Vagina (tissue), 2 donors: ENCODE measurements around the gene GTF3C1. TPM values are rescaled to one million over a fixed set of nuclear protein-coding genes. Genes with fewer than 3 reads are reported as not detected.

Experiments used
- DNase-seq, 2 donors: peaks; one replicate each; pipeline ENCODE4 v3.0.0-alpha.2; 2017; ENCODE audit errors: extremely low spot score in 2 of 2
- H3K27ac ChIP-seq: fragments of 200-600 bp; sonication (generic); one replicate; pipeline ENCODE4 v1.5.1; 2019
- H3K27me3 ChIP-seq: fragments of 200-600 bp; sonication (generic); one replicate; pipeline ENCODE4 v1.5.1; 2019
- H3K36me3 ChIP-seq, 2 donors: fragments of 200-600 bp; sonication (generic); one replicate each; pipeline ENCODE4 v1.5.1; 2017 to 2019
- H3K4me1 ChIP-seq: fragments of 200-600 bp; sonication (generic); one replicate; pipeline ENCODE4 v1.5.1; 2019
- H3K4me3 ChIP-seq, 2 donors: fragments of 200-600 bp; sonication (generic); 1 replicate in 1 of 2; 2 replicates in 1 of 2; pipeline ENCODE4 v1.5.1; 2016 to 2019
- H3K9me3 ChIP-seq: fragments of 200-600 bp; sonication (generic); one replicate; pipeline ENCODE4 v1.5.1; 2019
- POLR2A ChIP-seq, 2 donors: fragments of 450-650 bp; IDR thresholded peaks; one replicate each; pipeline ENCODE4 v1.6.1; 2017; ENCODE audit warnings: antibody characterized with exemption in 2 of 2, mild to moderate bottlenecking in 2 of 2, moderate library complexity in 2 of 2
- POLR2AphosphoS5 ChIP-seq, 2 donors: sonication (generic); formaldehyde crosslinking; IDR thresholded peaks; one replicate each; pipeline ENCODE4 v1.9.0; 2017; ENCODE audit warnings: antibody characterized with exemption in 2 of 2, mild to moderate bottlenecking in 2 of 2, low read depth in 1 of 2; ENCODE audit not compliant: insufficient read depth in 1 of 2
- intact Hi-C: fragments of 100-400 bp; cut with DNase I; formaldehyde crosslinking; loops from one replicate; pipeline ENCODE4 v1.15.1; 2023
- total RNA-seq: library from RNA; depleted of rRNA; stranded (reverse); fragments of >200 nt; gene quantifications from one replicate; pipeline ENCODE4 v1.2.3, GENCODE V29; 2016
- TF ChIP-seq, protein P1 (sequence below), 3 experiments: fragments of 450-650 bp in 2 of 3; fragments of 200-600 bp in 1 of 3; sonication (generic) in 1 of 3; IDR thresholded peaks; one replicate each; pipeline ENCODE4 v1.5.1; 2017 to 2019; ENCODE audit warnings: antibody characterized with exemption in 3 of 3, mild to moderate bottlenecking in 2 of 3, moderate library complexity in 2 of 3

GTF3C1 gene
- total RNA-seq, 1 donor from 2014 or later, result 133 TPM

DNA sequence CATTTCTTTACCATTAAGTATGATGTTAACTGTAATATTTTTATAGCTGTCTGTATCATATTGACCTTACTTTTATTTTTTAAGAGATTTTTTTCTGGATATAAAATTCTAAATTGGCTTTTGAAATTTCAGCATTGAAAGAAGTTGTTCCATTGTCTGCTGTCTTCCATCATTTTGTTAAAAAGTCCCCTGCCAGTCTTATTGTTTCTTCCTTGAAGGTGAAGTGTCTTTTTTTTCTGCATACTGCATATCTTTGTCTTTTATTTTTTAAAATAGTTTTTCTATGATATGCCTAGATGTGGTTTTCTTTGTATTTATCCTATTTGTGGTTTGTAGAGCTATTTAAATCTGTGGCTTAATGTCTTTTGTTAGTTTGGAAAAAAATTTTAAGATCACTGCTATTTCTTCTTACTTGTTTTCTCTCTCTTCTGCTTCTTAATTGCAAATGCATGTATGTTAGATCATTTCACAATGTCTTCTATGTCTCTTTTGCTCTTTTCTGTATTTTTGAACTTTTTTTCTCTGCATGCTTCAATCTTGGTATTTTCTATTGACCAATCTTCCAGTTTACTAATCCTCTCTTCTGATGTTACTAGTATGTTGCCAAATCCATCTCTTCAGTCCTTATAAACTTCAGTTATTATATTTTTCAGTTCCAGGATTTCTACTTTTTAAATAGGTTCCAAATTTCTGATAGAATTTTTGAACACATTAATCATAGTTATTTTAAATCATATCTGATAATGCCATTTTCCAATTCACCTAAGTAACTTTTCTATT, 127.6 kb downstream of the GTF3C1 start:
- Histone ChIP-seq H3K4me3 (no peak overlapping the region), H3K27ac (no peak overlapping the region), H3K4me1 (no peaks in the 10 kb centered on the region), H3K9me3 (peaks cover 10% of the 10 kb centered on the region), H3K36me3 (no peaks in the 10 kb centered on the region), H3K27me3 (no peaks in the 10 kb centered on the region)
- no peak for DNase-seq
- intact Hi-C loops, result no loop called here
- no peak for TF ChIP-seq POLR2AphosphoS5 (IDR thresholded peaks at IDR 0.05; ENCODE audit: insufficient read depth in 1 of 2, low read depth in 1 of 2)
- TF ChIP-seq POLR2A (IDR thresholded peaks at IDR 0.05), result no peak
- TF ChIP-seq, protein P1, sequence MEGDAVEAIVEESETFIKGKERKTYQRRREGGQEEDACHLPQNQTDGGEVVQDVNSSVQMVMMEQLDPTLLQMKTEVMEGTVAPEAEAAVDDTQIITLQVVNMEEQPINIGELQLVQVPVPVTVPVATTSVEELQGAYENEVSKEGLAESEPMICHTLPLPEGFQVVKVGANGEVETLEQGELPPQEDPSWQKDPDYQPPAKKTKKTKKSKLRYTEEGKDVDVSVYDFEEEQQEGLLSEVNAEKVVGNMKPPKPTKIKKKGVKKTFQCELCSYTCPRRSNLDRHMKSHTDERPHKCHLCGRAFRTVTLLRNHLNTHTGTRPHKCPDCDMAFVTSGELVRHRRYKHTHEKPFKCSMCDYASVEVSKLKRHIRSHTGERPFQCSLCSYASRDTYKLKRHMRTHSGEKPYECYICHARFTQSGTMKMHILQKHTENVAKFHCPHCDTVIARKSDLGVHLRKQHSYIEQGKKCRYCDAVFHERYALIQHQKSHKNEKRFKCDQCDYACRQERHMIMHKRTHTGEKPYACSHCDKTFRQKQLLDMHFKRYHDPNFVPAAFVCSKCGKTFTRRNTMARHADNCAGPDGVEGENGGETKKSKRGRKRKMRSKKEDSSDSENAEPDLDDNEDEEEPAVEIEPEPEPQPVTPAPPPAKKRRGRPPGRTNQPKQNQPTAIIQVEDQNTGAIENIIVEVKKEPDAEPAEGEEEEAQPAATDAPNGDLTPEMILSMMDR (IDR thresholded peaks at IDR 0.05), result no peak

DNA sequence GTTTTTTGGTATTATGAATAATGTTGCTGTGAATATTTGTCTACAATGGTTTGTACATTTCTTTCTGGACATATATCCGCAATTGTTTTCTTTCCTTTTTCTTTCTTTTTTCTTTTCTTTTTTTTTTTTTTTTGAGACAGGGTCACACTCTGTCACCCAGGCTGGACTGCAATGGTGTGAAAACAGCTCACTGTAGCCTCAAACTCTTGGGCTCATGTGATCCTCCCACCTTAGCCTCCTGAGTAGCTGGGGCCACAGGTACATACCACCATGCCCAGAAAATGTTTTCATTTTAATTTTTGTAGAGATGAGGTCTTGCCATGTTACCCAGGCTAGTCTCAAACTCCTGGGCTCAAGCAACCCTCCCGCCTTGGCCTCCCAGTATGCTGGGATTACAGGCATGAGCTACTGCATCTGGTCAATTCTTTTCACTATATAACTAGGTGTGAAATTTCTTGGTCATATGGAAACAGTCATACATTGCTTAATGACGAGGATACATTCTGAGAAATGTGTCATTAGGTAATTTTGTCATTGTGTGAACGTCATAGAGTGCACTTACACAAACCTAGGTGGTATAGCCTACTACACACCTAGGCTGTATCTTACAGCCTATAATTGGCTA, 132.6 kb downstream of the GTF3C1 start:
- Histone ChIP-seq H3K9me3 (peaks cover 7% of the 10 kb centered on the region), H3K27me3 (no peaks in the 10 kb centered on the region), H3K36me3 (no peaks in the 10 kb centered on the region), H3K4me1 (no peaks in the 10 kb centered on the region), H3K27ac (no peak overlapping the region), H3K4me3 (no peak overlapping the region)
- TF ChIP-seq POLR2A (IDR thresholded peaks at IDR 0.05), result no peak
- TF ChIP-seq, protein P1 (IDR thresholded peaks at IDR 0.05), result no peak
- no peak for TF ChIP-seq POLR2AphosphoS5 (IDR thresholded peaks at IDR 0.05; ENCODE audit: insufficient read depth in 1 of 2, low read depth in 1 of 2)
- no peak for DNase-seq
- intact Hi-C loops, result no loop called here

DNA sequence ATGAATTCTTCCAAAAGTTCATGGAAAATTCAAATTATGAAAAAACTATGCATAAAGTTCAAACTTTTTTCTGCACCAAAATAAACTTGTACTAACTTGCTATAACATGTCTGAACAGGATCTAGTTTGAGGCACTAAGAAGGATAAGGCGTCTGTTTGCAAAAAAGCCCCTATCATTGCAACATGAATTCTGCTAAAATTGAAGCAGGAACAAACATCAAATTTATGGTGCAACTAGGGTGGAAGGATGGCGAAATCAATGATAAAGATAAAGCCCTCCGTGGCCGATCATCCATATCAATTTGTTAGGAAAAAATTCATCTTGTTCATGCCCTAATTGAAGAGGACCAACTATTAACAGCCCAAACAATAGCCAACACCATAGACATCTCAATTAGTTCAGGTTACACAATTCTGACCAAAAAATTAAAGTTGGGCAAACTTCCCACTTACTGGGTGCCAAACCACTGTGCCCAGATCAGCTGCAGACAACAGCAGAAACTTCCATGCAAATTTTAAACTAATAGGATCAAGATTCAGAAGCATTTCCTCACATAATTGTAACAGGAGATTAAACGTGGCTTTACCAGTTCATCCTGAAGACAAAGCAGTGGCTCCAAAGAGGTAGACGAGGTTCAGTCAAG, 134.8 kb downstream of the GTF3C1 start:
- H3K27ac ChIP-seq, result no peak overlapping the region
- no peaks in the 10 kb centered on the region for H3K4me1 ChIP-seq
- H3K36me3 ChIP-seq, result no peaks in the 10 kb centered on the region
- H3K27me3 ChIP-seq, result no peaks in the 10 kb centered on the region
- no peak for DNase-seq
- H3K4me3 ChIP-seq, result no peak overlapping the region
- H3K9me3 ChIP-seq, result no peaks in the 10 kb centered on the region
- TF ChIP-seq POLR2A (IDR thresholded peaks at IDR 0.05) (no peak), POLR2AphosphoS5 (IDR thresholded peaks at IDR 0.05; ENCODE audit: insufficient read depth in 1 of 2, low read depth in 1 of 2) (no peak)
- TF ChIP-seq, protein P1 (IDR thresholded peaks at IDR 0.05), result no peak
- intact Hi-C loops, result no loop called here

DNA sequence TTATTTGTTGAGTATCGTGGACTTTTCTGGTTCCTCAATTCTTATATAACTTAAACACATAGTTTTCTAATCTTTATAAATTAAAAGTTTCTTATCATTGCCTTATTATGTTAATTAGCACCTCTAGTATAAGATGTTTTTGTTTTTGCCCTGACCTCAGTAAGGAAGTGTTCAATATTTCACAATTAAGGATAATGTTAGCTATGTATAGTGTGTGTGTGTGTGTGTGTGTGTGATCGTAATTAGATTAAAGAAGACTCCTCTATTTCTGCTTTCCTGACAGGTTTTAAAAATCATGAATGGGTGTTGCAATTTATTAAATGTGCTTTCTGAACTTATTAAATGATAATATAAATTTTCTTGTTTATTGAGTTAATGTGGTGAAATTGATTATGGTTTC, 135.8 kb downstream of the GTF3C1 start:
- Histone ChIP-seq H3K4me3 (no peak overlapping the region), H3K27ac (no peak overlapping the region), H3K27me3 (no peaks in the 10 kb centered on the region), H3K4me1 (no peaks in the 10 kb centered on the region), H3K9me3 (no peaks in the 10 kb centered on the region), H3K36me3 (no peaks in the 10 kb centered on the region)
- intact Hi-C loops, result no loop called here
- DNase-seq, result no peak
- TF ChIP-seq POLR2A (IDR thresholded peaks at IDR 0.05), result no peak
- no peak for TF ChIP-seq POLR2AphosphoS5 (IDR thresholded peaks at IDR 0.05; ENCODE audit: insufficient read depth in 1 of 2, low read depth in 1 of 2)
- TF ChIP-seq, protein P1 (IDR thresholded peaks at IDR 0.05), result no peak
